Measurements from ENCODE around the gene MEIKIN. TPM values are rescaled to one million over a fixed set of nuclear protein-coding genes. Genes with fewer than 3 reads are reported as not detected.

The MEIKIN gene
- total RNA-seq, 1 experiment from 2014 or later: not detected

- DNase-seq (ENCODE audit: extremely low read depth, low read depth): no peak
These were observed 169.0 kb downstream of the MEIKIN start for GRCh38 chr5:131776450-131776849.

DNA sequence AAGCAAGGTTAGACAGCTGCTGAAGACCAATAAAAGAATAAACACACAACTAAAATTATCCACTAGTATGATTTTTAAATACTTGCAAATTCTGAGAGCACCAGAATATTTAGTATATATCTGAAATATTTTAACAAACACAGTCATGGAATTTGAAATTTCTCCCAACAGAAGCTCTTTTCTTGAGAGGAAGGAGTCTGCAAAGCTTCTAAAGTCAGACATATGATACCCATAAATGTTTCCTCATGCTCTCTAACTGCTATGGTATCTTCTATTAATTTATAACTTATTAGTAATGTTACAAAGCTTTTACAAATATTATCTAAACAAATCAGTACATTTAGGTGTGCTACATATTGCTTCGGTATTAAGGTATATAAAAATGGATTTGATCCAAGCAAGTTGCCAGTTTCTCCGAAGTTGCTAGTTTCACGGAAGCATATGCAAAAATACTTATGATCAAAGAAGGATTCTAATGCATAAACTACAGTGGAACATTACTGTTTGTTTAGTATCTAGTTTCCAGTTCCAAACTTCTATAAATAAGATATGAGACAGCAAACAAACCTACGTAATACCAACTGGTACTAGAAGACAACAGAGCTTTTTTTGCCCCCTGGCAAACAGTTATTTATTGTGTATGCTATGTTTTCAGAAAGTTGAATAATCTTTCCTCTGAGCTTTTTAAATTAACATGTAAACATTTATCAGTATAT, 170.7 kb downstream of the MEIKIN start:
- DNase-seq (ENCODE audit: extremely low read depth, low read depth): no peak

GRCh38 chr5:131773805-131774204, 171.7 kb downstream of the MEIKIN start:
- no peak for DNase-seq (ENCODE audit: extremely low read depth, low read depth)

- DNase-seq (ENCODE audit: extremely low read depth, low read depth): no peak
These were observed 173.8 kb downstream of the MEIKIN start for GRCh38 chr5:131771692-131772091.

DNA sequence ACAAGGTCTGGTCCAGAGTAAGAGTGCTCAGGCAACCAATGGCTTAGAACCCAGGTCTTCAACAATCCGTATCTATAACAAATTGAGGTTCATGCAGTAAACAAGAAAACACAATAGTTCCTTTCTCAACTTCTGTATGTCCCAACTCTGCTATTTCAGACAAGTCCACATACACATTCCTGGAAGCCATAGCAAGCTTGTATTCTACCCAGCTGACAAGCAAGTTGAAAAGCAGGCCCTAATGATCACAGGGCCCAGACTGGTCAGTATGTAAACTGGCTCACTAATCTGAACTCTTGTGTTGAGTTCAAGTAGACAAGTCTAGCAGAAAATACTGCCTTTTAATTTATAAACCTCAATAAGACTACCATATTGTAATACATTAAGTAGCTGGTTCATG, 175.5 kb downstream of the MEIKIN start:
- no peak for DNase-seq (ENCODE audit: extremely low read depth, low read depth)

GRCh38 chr5:131769336-131769735, 176.1 kb downstream of the MEIKIN start:
- DNase-seq (ENCODE audit: extremely low read depth, low read depth): no peak

DNA sequence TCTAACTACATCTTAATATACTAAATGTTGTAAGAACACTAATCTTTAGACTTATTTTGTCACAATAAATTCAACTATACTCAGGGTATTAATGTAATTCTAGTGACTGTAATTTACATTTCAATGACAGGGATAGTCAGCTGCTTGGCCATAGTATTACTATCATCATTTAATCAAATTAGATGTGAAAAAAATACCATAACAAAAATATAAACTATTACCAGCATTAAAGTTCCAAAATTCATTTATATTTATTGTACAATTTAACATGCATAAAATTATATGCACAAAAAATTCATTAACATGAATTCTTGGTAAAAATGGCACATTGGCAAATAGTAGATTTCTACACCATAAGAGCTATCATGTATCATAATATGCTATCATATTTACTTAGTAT, 177.6 kb downstream of the MEIKIN start:
- DNase-seq (ENCODE audit: extremely low read depth, low read depth): no peak

DNA sequence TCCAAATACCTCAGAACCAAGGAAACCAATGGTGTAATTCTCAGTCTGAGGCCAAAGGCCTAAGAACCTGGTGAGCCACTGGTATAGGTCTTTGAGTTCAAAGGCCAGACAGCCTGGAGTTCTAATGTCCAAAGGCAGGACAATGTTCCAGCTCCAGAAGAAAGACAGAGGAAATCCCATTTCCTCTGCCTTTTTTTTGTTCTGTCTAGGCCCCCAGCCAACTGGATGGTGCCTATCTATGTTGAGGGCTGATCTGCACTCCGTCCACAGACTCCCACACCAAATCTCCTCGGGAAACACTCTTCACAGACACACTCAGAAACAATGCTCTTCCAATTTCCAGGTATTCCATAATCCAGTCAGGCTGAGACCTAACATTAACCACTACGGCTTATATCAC, 178.8 kb downstream of the MEIKIN start:
- no peak for DNase-seq (ENCODE audit: extremely low read depth, low read depth)

GRCh38 chr5:131765261-131765660, 180.2 kb downstream of the MEIKIN start:
- no peak for DNase-seq (ENCODE audit: extremely low read depth, low read depth)

DNA sequence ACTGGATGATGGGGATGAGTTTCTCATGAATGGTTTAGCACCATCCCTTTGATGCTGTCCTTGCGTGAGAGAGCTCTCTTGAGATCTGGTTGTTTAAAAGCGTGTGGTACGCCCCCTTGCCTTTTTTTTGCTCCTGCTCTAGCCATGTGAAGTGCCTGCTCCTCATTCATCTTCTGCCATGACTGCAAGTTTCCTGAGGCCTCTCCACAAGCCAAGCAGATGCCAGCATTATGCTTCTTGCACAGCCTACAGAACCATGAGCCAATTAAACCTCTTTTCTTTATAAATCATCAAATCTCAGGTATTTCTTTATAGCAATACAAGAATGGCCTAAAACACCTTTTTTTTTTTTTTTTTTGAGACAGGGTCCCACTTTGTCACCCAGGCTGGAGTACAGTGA, 181.5 kb downstream of the MEIKIN start:
- no peak for DNase-seq (ENCODE audit: extremely low read depth, low read depth)

DNA sequence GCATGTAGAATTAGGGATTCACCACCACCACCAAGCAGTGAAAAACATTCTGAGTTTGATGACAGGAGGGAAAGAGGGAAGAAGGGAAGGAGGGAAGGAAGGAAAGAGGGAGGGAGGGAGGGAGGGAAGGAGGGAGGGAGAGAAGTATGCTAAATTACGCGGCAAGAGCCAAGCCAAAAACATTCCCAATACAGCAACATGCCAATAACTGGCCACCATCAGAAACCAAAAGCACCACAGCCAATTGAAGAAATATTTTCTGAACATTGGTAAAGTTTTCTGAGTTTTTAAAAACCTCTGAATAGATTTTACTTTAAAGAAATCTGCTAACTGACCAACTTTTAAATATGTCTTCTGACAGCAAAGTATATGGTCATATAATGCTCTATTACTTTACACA, 184.7 kb downstream of the MEIKIN start:
- DNase-seq (ENCODE audit: extremely low read depth, low read depth): no peak

- DNase-seq (ENCODE audit: extremely low read depth, low read depth): no peak
These were observed 185.8 kb downstream of the MEIKIN start for GRCh38 chr5:131759704-131760103.

- no peak for DNase-seq (ENCODE audit: extremely low read depth, low read depth)
These were observed 187.0 kb downstream of the MEIKIN start for GRCh38 chr5:131758520-131758900.

DNA sequence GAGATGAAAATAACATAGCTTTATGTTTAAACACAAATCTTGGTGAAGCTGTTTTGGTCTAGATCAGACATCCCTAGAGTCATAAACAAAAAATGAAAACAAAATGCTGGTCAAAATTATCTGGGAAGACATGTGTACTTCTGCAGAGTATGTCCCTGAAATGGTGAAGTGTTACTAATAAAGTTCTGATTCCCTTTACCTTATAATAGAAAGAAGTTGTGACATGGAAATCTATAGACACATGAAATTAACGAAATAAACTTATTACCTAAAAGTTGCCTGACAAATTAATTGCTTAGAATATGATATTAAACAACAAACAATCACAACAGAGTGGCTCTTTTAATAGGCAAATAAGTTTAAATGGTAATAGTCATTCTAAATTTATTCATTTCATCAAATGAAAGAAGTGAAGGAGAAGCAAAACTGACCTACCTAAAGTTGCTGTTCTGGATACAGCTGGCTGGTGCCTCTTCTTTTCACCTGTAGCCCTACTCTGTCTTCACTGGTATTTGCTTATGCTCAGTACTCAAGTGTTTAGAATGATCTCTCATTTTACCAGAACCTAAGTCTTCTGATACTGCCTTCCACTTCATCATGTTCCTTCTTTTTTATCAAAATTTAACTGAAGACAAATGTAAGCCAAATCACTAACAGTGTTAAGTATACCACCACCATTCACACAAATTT, 187.5 kb downstream of the MEIKIN start:
- no peak for DNase-seq (ENCODE audit: extremely low read depth, low read depth)

Other genes with a start within 250 kb of the MEIKIN start
- gene FNIP1, start 148.6 kb downstream of the MEIKIN start, total RNA-seq (2014; rRNA removed; shearing (Covaris generic)): 19.3 and 20.7 TPM in 2 replicates
- 0.03 and 0.05 TPM in 2 replicates for gene ACSL6, start 66.0 kb upstream of the MEIKIN start, total RNA-seq (2014; rRNA removed; shearing (Covaris generic))
- gene IL3, start 115.0 kb upstream of the MEIKIN start, total RNA-seq (2014; rRNA removed; shearing (Covaris generic)): not detected in 2 replicates
- not detected in 2 replicates for gene CSF2, start 128.1 kb upstream of the MEIKIN start, total RNA-seq (2014; rRNA removed; shearing (Covaris generic))